ENCODE results near the gene RASGRF2. TPM values are rescaled to one million over a fixed set of nuclear protein-coding genes. Genes with fewer than 3 reads are reported as not detected.

Gene RASGRF2
- total RNA-seq, 1 experiment from 2014 or later = 0.48 TPM

- peaks cover 6% of the 10 kb centered on the region for H3F3A ChIP-seq (ENCODE audit: insufficient read depth, low read depth)
- no peaks in the 10 kb centered on the region for H3K27me3 ChIP-seq (ENCODE audit: insufficient read depth, low read depth)
- ChIA-PET CTCF (no interaction called here), POLR2A (ENCODE audit: unreplicated experiment) (no interaction called here)
- H3K9me2 ChIP-seq (ENCODE audit: insufficient read depth) = no peaks in the 10 kb centered on the region
- no peak overlapping the region for H3K27ac ChIP-seq
- no peak for TF ChIP-seq EZH2 (IDR thresholded peaks at IDR 0.05; ENCODE audit: low read depth)
- TF ChIP-seq CTCF (conservative IDR thresholded peaks at IDR 0.05) = no peak
- no peak overlapping the region for H3K4me2 ChIP-seq
- H3K4me3 ChIP-seq = no peak overlapping the region
- H3K79me2 ChIP-seq (ENCODE audit: low read depth) = no peaks in the 10 kb centered on the region
- no peaks in the 10 kb centered on the region for H3K9me3 ChIP-seq (ENCODE audit: insufficient read depth, low read depth)
- H2AFZ ChIP-seq = no peak overlapping the region
- no peaks in the 10 kb centered on the region for H3K36me3 ChIP-seq (ENCODE audit: low read depth)
- no TSS peak for BruUV-seq (replicated peaks)
- no peaks in the 10 kb centered on the region for H4K20me1 ChIP-seq (ENCODE audit: insufficient read depth)
- H3K4me1 ChIP-seq (replicated peaks; ENCODE audit: insufficient read depth) = peaks cover 26% of the 10 kb centered on the region
- intact Hi-C loops (cut with micrococcal nuclease; ENCODE audit: unreplicated experiment) = no loop called here
- no peak for DNase-seq
Measured at GRCh38 chr5:80962630-80963520, 2.7 kb downstream of the RASGRF2 start.

- no peak overlapping the region for H3K4me2 ChIP-seq
- H3K9me3 ChIP-seq (ENCODE audit: insufficient read depth, low read depth) = no peaks in the 10 kb centered on the region
- H3K9me2 ChIP-seq (ENCODE audit: insufficient read depth) = no peaks in the 10 kb centered on the region
- no peak overlapping the region for H3K4me3 ChIP-seq
- no peaks in the 10 kb centered on the region for H3K79me2 ChIP-seq (ENCODE audit: low read depth)
- CTCF ChIA-PET = no interaction called here
- no peak overlapping the region for H3K27ac ChIP-seq
- H3K36me3 ChIP-seq (ENCODE audit: low read depth) = no peaks in the 10 kb centered on the region
- TF ChIP-seq EZH2 (IDR thresholded peaks at IDR 0.05; ENCODE audit: low read depth) = no peak
- no peak for TF ChIP-seq CTCF (conservative IDR thresholded peaks at IDR 0.05)
- intact Hi-C loops (cut with micrococcal nuclease; ENCODE audit: unreplicated experiment) = no loop called here
- peaks cover 32% of the 10 kb centered on the region for H3K4me1 ChIP-seq (replicated peaks; ENCODE audit: insufficient read depth)
- POLR2A ChIA-PET (ENCODE audit: unreplicated experiment) = no interaction called here
- no peak for DNase-seq
- H4K20me1 ChIP-seq (ENCODE audit: insufficient read depth) = no peaks in the 10 kb centered on the region
- BruUV-seq (replicated peaks) = no TSS peak
- no peak overlapping the region for H2AFZ ChIP-seq
- no peaks in the 10 kb centered on the region for H3K27me3 ChIP-seq (ENCODE audit: insufficient read depth, low read depth)
- peaks cover 12% of the 10 kb centered on the region for H3F3A ChIP-seq (ENCODE audit: insufficient read depth, low read depth)
Measured at GRCh38 chr5:80963521-80963895, 3.3 kb downstream of the RASGRF2 start.

GRCh38 chr5:80963966-80964481 is 3.9 kb downstream of the RASGRF2 start:
- no peaks in the 10 kb centered on the region for H3K79me2 ChIP-seq (ENCODE audit: low read depth)
- POLR2A ChIA-PET (ENCODE audit: unreplicated experiment) = no interaction called here
- H3K27ac ChIP-seq = no peak overlapping the region

More at GRCh38 chr5:80963966-80964481, 3.9 kb downstream of the RASGRF2 start:
- Histone ChIP-seq H4K20me1 (ENCODE audit: insufficient read depth) (no peaks in the 10 kb centered on the region), H3K4me3 (no peak overlapping the region), H3K4me1 (replicated peaks; ENCODE audit: insufficient read depth) (peaks cover 37% of the 10 kb centered on the region), H2AFZ (no peak overlapping the region), H3F3A (ENCODE audit: insufficient read depth, low read depth) (peaks cover 17% of the 10 kb centered on the region), H3K9me3 (ENCODE audit: insufficient read depth, low read depth) (no peaks in the 10 kb centered on the region), H3K4me2 (no peak overlapping the region), H3K36me3 (ENCODE audit: low read depth) (no peaks in the 10 kb centered on the region), H3K27me3 (ENCODE audit: insufficient read depth, low read depth) (no peaks in the 10 kb centered on the region), H3K9me2 (ENCODE audit: insufficient read depth) (no peaks in the 10 kb centered on the region)
- no peak for TF ChIP-seq EZH2 (IDR thresholded peaks at IDR 0.05; ENCODE audit: low read depth)
- TF ChIP-seq CTCF (conservative IDR thresholded peaks at IDR 0.05) = no peak
- intact Hi-C loops (cut with micrococcal nuclease; ENCODE audit: unreplicated experiment) = no loop called here
- BruUV-seq (replicated peaks) = no TSS peak
- CTCF ChIA-PET = no interaction called here
- no peak for DNase-seq
